ENCODE results near the gene FERMT2. TPM values are rescaled to one million over a fixed set of nuclear protein-coding genes. Genes with fewer than 3 reads are reported as not detected.

FERMT2 gene
- total RNA-seq, 6 experiments from 2014 or later: 40.4 to 64.5 (median 53.3) TPM

GRCh38 chr14:52852810-52853521 is 97.9 kb downstream of the FERMT2 start:
- DNase-seq: no peak
- H3K27me3 ChIP-seq: no peaks in the 10 kb centered on the region
- peaks cover 0 to 23% (median 11%) of the 10 kb centered on the region in 4 donors for H3K4me1 ChIP-seq
- 19% methylated on average over 2 of the region's 2 CpGs for WGBS (ENCODE audit: insufficient coverage, low coverage, low lambda C conversion rate, missing lambda C conversion rate)
- intact Hi-C loops (cut with DNase I): no loop called here
- TF ChIP-seq POLR2A (IDR thresholded peaks at IDR 0.05): no peak
- TF ChIP-seq CTCF (IDR thresholded peaks at IDR 0.05): no peak
- no peaks in the 10 kb centered on the region for H3K9me3 ChIP-seq
- H3K4me3 ChIP-seq: peak overlapping the region in 1 of 3 donors; percentile 3
- peak overlapping the region; percentile 41 to 93 (median 65) for H3K27ac ChIP-seq
- peak; percentile 91 to 96 (median 92) for ATAC-seq
- peaks cover 0 to 8% (median 3%) of the 10 kb centered on the region in 4 donors for H3K36me3 ChIP-seq

GRCh38 chr14:52850451-52850909 is 100.4 kb downstream of the FERMT2 start:
- DNase-seq (no peak), ATAC-seq (no peak)
- no peaks in the 10 kb centered on the region for H3K36me3 ChIP-seq
- H3K27ac ChIP-seq: no peak overlapping the region
- TF ChIP-seq POLR2A (IDR thresholded peaks at IDR 0.05) (no peak), CTCF (IDR thresholded peaks at IDR 0.05) (no peak)
- H3K9me3 ChIP-seq: no peaks in the 10 kb centered on the region
- intact Hi-C loops (cut with DNase I): no loop called here
- peaks cover 0 to 23% (median 11%) of the 10 kb centered on the region in 4 donors for H3K4me1 ChIP-seq
- H3K27me3 ChIP-seq: no peaks in the 10 kb centered on the region
- no peak overlapping the region for H3K4me3 ChIP-seq
- 45% methylated on average over 2 of the region's 7 CpGs for WGBS (ENCODE audit: insufficient coverage, low coverage, low lambda C conversion rate, missing lambda C conversion rate)

GRCh38 chr14:52848626-52849025 is 102.2 kb downstream of the FERMT2 start:
- no peak for TF ChIP-seq CTCF (IDR thresholded peaks at IDR 0.05)
- TF ChIP-seq POLR2A (IDR thresholded peaks at IDR 0.05): no peak
- H3K9me3 ChIP-seq: no peaks in the 10 kb centered on the region
- DNase-seq (no peak), ATAC-seq (no peak)
- no peaks in the 10 kb centered on the region for H3K36me3 ChIP-seq
- no peak overlapping the region for H3K27ac ChIP-seq
- H3K27me3 ChIP-seq: no peaks in the 10 kb centered on the region
- H3K4me1 ChIP-seq: peaks cover 0 to 29% (median 11%) of the 10 kb centered on the region in 4 donors
- intact Hi-C loops (cut with DNase I): no loop called here
- no peak overlapping the region for H3K4me3 ChIP-seq
- 84% methylated on average over 5 of the region's 5 CpGs for WGBS (ENCODE audit: insufficient coverage, low coverage, low lambda C conversion rate, missing lambda C conversion rate)

- no peaks in the 10 kb centered on the region for H3K36me3 ChIP-seq
- no peaks in the 10 kb centered on the region for H3K9me3 ChIP-seq
- 68% methylated on average over 5 of the region's 5 CpGs for WGBS (ENCODE audit: insufficient coverage, low coverage, low lambda C conversion rate, missing lambda C conversion rate)
- intact Hi-C loops (cut with DNase I): no loop called here
- peaks cover 0 to 21% (median 12%) of the 10 kb centered on the region in 4 donors for H3K4me1 ChIP-seq
- ATAC-seq: no peak
- H3K27ac ChIP-seq: no peak overlapping the region
- no peak for DNase-seq
- no peaks in the 10 kb centered on the region for H3K27me3 ChIP-seq
- H3K4me3 ChIP-seq: no peak overlapping the region
- TF ChIP-seq POLR2A (IDR thresholded peaks at IDR 0.05): no peak
Observed at GRCh38 chr14:52846591-52846990, 104.3 kb downstream of the FERMT2 start.

GRCh38 chr14:52845081-52845480 is 105.8 kb downstream of the FERMT2 start:
- no peak for TF ChIP-seq CTCF (IDR thresholded peaks at IDR 0.05)
- TF ChIP-seq POLR2A (IDR thresholded peaks at IDR 0.05): no peak
- Histone ChIP-seq H3K4me1 (peaks cover 0 to 26% (median 12%) of the 10 kb centered on the region in 4 donors), H3K27me3 (no peaks in the 10 kb centered on the region), H3K9me3 (no peaks in the 10 kb centered on the region), H3K27ac (peak overlapping the region in 2 of 3 donors; percentile 48 to 59), H3K36me3 (no peaks in the 10 kb centered on the region), H3K4me3 (no peak overlapping the region)
- intact Hi-C loops (cut with DNase I): no loop called here
- ATAC-seq: no peak
- DNase-seq: no peak
- 80% methylated on average over 4 of the region's 5 CpGs for WGBS (ENCODE audit: insufficient coverage, low coverage, low lambda C conversion rate, missing lambda C conversion rate)
